Osteoblast (primary cell): Measurements from ENCODE around the gene NDE1. TPM values are rescaled to one million over a fixed set of nuclear protein-coding genes. Genes with fewer than 3 reads are reported as not detected.
"Not testable (repeated sequence)": the region's sequence is repeated elsewhere in the genome, so short reads cannot be mapped to it uniquely, and the experiment has no call there.

Experiments
- DNase-seq: peaks from one replicate; pipeline ENCODE4 v3.0.0; 2011; ENCODE audit warnings: low spot score, mixed read lengths; ENCODE audit not compliant: insufficient read length; ENCODE audit errors: missing footprints
- H2AFZ ChIP-seq: 2 replicates; pipeline ENCODE4 v1.6.0; 2011; ENCODE audit warnings: mild to moderate bottlenecking, low read length
- H3K27ac ChIP-seq: 2 replicates; pipeline ENCODE4 v1.5.1; 2011; ENCODE audit warnings: mild to moderate bottlenecking, low read depth, low read length, moderate library complexity
- H3K27me3 ChIP-seq: 2 replicates; pipeline ENCODE4 v1.6.0; 2012; ENCODE audit warnings: mild to moderate bottlenecking, control low read depth, inconsistent platforms, low read length, moderate library complexity; ENCODE audit not compliant: insufficient read depth
- H3K36me3 ChIP-seq: 2 replicates; pipeline ENCODE4 v1.5.1; 2011; ENCODE audit warnings: mild to moderate bottlenecking, low read length, control low read depth, moderate library complexity; ENCODE audit not compliant: insufficient read depth
- H3K4me1 ChIP-seq: 2 replicates; pipeline ENCODE4 v1.5.1; 2011; ENCODE audit warnings: mild to moderate bottlenecking, low read length, control low read depth, moderate library complexity; ENCODE audit not compliant: insufficient read depth
- H3K4me2 ChIP-seq: 2 replicates; pipeline ENCODE4 v1.6.0; 2011; ENCODE audit warnings: mild to moderate bottlenecking, low read length; ENCODE audit not compliant: insufficient read depth
- H3K4me3 ChIP-seq: fragments of 200-600 bp; sonication (generic); 3 replicates; pipeline ENCODE4 v1.5.1; 2012; ENCODE audit warnings: mild to moderate bottlenecking, low read length, inconsistent platforms; ENCODE audit not compliant: insufficient read depth
- H3K79me2 ChIP-seq: 2 replicates; pipeline ENCODE4 v1.6.0; 2012; ENCODE audit warnings: mild to moderate bottlenecking, low read length, control low read depth, inconsistent platforms; ENCODE audit not compliant: insufficient read depth
- H3K9me3 ChIP-seq: 2 replicates; pipeline ENCODE4 v1.5.1; 2011; ENCODE audit warnings: low read depth, low read length, control low read depth
- H4K20me1 ChIP-seq: 2 replicates; pipeline ENCODE4 v1.6.0; 2012; ENCODE audit warnings: mild to moderate bottlenecking, low read length, control low read depth; ENCODE audit not compliant: insufficient read depth
- total RNA-seq: library from RNA; depleted of rRNA; stranded (reverse); fragments of >200 nt; gene quantifications from 2 replicates; pipeline ENCODE4 v1.2.3, GENCODE V29; 2012
- TF ChIP-seq, protein P1 (sequence below): IDR thresholded peaks from 2 replicates; pipeline ENCODE4 v1.5.1; 2011; ENCODE audit warnings: mild to moderate bottlenecking, low read depth, low read length, moderate library complexity; ENCODE audit errors: extremely low read depth

The NDE1 gene
- total RNA-seq, 1 donor = 31.5 TPM

DNA sequence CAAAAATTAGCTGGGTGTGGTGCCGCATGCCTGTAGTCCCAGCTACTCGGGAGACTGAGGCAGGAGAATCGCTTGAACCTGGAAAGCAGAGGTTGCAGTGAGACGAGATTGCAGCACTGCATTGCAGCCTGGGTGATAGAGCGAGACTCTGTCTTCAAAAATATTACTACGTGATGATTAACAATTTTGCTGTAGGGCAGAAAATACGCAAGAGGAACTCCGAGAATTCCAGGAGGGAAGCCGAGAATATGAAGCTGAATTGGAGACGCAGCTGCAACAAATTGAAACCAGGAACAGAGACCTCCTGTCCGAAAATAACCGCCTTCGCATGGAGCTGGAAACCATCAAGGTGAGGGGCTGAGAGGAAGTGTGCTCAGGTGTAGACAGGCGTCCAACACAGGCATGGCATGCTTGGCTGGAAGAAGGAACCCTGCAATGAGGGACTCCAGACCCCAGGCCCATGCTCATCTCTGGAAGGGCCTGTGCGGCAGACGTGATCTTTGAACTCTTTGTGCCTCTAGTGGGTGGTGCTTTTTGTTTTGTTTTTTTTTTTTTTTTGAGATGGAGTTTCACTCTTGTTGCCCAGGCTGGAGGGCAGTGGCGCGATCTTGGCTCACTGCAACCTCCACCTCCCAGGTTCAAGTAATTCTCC lies 17.2 kb downstream of the NDE1 start:
- DNase-seq = no peak
- H3K9me3 ChIP-seq = no peaks in the 10 kb centered on the region
- no peaks in the 10 kb centered on the region for H3K27me3 ChIP-seq
- peaks cover 43% of the 10 kb centered on the region for H3K36me3 ChIP-seq
- peaks cover 25% of the 10 kb centered on the region for H3K79me2 ChIP-seq
- H4K20me1 ChIP-seq = no peaks in the 10 kb centered on the region
- peaks cover 1% of the 10 kb centered on the region for H3K4me1 ChIP-seq
- H2AFZ ChIP-seq = no peak overlapping the region
- no peak overlapping the region for H3K4me2 ChIP-seq
- TF ChIP-seq, protein P1, sequence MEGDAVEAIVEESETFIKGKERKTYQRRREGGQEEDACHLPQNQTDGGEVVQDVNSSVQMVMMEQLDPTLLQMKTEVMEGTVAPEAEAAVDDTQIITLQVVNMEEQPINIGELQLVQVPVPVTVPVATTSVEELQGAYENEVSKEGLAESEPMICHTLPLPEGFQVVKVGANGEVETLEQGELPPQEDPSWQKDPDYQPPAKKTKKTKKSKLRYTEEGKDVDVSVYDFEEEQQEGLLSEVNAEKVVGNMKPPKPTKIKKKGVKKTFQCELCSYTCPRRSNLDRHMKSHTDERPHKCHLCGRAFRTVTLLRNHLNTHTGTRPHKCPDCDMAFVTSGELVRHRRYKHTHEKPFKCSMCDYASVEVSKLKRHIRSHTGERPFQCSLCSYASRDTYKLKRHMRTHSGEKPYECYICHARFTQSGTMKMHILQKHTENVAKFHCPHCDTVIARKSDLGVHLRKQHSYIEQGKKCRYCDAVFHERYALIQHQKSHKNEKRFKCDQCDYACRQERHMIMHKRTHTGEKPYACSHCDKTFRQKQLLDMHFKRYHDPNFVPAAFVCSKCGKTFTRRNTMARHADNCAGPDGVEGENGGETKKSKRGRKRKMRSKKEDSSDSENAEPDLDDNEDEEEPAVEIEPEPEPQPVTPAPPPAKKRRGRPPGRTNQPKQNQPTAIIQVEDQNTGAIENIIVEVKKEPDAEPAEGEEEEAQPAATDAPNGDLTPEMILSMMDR = no peak
- H3K27ac ChIP-seq = no peak overlapping the region
- H3K4me3 ChIP-seq = no peak overlapping the region

DNA sequence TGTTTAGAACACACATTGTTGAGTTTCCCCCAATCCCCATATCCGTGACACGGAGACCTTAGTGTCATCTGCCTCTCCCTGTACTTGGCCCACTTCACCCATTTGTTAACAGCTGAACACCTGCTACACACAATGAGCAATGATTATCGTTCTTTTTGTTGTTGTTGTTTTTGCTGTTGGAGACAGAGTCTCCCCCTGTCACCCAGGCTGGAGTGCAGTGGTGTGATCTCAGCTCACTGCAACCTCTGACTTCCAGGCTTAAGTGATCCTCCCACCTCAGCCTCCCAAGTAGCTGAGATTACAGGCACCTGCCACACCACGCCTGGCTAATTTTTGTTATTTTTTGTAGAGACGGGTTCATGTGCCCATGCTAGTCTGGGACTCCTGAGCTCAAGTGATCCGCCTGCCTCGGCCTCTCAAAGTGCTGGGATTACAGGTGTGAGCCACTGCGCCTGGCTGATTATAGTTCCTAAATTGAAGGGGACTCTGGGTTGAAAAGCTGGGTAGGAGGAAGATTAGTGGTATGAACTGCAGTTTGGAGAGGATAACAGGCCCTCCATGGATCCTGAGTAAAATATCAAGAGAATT lies 21.6 kb downstream of the NDE1 start:
- DNase-seq = no peak
- H3K4me2 ChIP-seq = no peak overlapping the region
- no peaks in the 10 kb centered on the region for H3K9me3 ChIP-seq
- TF ChIP-seq, protein P1 = no peak
- peak overlapping the region; percentile 91 for H3K27ac ChIP-seq
- no peak overlapping the region for H3K4me3 ChIP-seq
- H3K27me3 ChIP-seq = no peaks in the 10 kb centered on the region
- H3K4me1 ChIP-seq = peaks cover 13% of the 10 kb centered on the region
- no peaks in the 10 kb centered on the region for H4K20me1 ChIP-seq
- peaks cover 18% of the 10 kb centered on the region for H3K36me3 ChIP-seq
- no peak overlapping the region for H2AFZ ChIP-seq
- peaks cover 33% of the 10 kb centered on the region for H3K79me2 ChIP-seq

DNA sequence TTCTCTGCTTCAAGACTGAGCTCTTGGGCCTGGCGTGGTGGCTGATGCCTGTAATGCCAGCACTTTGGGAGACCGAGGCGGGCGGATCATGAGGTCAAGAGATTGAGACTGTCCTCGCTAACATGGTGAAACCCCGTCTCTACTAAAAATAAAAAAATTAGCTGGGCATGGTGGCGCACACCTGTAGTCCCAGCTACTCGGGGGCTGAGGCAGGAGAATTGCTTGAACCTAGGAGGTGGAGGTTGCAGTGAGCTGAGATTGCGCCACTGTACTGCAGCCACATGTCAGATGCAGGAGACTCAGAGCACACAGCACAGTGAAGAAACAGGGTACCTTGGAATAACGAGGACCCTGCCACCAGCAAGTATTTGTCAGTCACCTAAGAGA lies 22.1 kb downstream of the NDE1 start:
- Histone ChIP-seq H3K36me3 (peaks cover 18% of the 10 kb centered on the region), H3K4me2 (peak overlapping the region; percentile 76), H2AFZ (peak overlapping the region; percentile 80), H3K27ac (peak overlapping the region; percentile 91), H3K79me2 (peaks cover 38% of the 10 kb centered on the region), H3K4me1 (peaks cover 13% of the 10 kb centered on the region)
- H3K27me3 ChIP-seq, H3K4me3 ChIP-seq, H3K9me3 ChIP-seq, H4K20me1 ChIP-seq, DNase-seq: not testable (repeated sequence)

DNA sequence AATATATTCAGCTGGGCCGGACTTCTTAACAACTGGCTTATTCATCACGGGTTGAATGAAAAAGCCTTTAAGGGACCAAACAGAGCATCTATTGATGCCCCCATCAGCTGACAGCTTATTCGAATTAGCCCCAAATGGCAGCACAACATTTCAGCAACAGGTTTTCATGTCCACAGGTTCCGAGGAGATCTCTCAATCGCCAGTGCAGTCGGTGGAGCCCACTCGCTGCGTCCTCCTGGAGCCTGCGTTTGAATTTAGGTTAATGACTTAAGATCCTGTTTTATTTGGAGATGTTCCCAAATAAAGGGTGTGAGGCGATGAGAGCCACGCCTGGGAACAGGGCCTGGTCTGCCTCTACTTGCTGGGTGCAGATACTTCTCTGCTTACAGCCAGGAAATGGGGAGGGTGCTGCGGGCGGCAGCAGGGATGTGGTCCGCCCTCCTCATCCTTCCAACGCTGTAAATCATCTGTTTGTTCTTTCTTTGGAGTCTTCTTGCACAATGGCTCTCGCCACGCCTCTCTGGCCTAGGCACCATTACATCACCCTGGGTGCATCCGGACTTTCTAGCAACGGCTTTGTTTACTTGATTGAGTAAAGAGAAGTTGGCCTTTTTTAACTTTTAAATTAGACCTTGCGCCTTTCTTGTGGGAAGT lies 22.6 kb downstream of the NDE1 start:
- Histone ChIP-seq H3K4me2 (peak overlapping the region; percentile 76), H3K79me2 (peaks cover 39% of the 10 kb centered on the region), H2AFZ (peak overlapping the region; percentile 80), H4K20me1 (no peaks in the 10 kb centered on the region), H3K27me3 (no peaks in the 10 kb centered on the region), H3K36me3 (peaks cover 15% of the 10 kb centered on the region), H3K27ac (peak overlapping the region; percentile 91), H3K4me1 (peaks cover 13% of the 10 kb centered on the region), H3K9me3 (no peaks in the 10 kb centered on the region), H3K4me3 (peak overlapping the region; percentile 44)
- peak; percentile 95 for DNase-seq
- TF ChIP-seq, protein P1 = no peak
